ENCODE measurements around the gene PLET1.
A peak's percentile ranks its signal among the peaks of the same experiment; 100 is the strongest.

Gene PLET1

DNA sequence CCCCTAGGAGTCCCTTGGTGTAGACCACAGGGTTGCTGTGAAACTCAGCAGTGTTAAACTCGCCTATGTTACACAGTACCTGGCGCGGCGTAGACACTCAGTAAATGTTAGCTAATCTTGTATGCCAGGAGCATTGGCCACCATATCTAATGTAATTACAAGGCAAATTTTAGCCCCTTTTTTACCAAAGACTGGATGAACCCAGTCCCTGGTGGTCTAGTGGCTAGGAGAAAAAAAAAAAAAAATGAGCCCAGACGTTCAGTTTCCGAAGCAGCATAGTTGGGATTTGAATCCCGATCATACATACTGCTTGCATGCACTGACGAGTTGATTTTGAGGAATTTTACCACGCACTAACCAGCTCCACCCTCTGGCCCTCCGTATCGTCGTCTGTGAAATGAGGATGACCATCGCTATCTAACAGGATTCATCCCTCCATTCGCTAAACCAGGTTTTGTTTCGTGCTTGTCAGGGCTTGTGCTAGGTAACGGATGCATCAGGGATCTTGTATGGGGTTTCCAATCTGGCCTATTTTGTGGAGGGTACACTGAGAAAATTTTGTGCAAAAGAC lies 33.7 kb downstream of the PLET1 start:
- DNase-seq (ENCODE audit: low read depth) = peak; percentile 49
- H3K4me3 ChIP-seq (replicated peaks; ENCODE audit: low read depth, low read length) = peak overlapping the region; percentile 87

DNA sequence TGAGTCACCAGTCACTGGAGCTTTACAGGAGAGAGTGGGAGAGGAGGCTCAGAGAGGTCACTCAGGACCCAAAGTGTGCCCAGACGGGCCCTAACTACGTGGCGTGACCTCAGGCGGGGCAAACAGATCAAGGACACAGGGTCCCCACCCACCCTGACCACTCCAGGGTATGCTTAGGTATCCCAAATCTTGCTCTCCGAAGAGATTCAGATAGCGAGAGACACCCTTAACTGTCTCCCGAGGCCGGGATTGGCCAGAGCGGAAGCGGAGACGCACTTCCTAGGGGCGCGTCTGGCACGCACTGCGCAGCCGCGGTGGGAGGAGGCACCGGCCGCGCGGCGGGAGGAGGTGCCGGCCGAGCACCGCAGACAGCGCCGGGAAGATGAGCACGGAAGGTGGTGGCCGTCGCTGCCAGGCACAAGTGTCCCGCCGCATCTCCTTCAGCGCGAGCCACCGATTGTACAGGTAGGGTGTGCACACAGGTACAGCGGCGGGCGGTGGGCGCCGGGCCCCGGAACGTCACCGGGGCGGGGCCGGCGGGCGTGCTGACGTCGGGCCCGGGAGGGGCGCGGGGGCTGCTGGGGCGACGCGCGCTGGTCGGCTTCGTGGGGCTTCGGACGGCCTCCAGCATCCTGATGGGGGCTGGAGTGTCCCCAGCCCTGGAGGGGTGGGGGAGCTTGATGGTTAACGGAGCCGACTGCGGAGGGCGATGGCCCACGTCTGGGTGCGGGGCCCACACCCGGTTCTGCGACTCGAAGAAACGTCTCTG lies 34.4 kb downstream of the PLET1 start, which contains the start of gene PTS:
TSS of gene PTS (plus strand) at position 367 of the 769 bp plus-strand sequence. CDS start at position 383, 16 bp downstream.
- peak within 1 kb of the TSS; percentile 87 for H3K4me3 ChIP-seq (replicated peaks; ENCODE audit: low read depth, low read length)
- no peak for TF ChIP-seq CTCF (IDR thresholded peaks at IDR 0.05; ENCODE audit: low read length, missing control alignments)
- DNase-seq (ENCODE audit: low read depth) = peak; percentile 87

More for the DNA sequence above, 33.7 kb downstream of the PLET1 start:
- TF ChIP-seq CTCF (IDR thresholded peaks at IDR 0.05; ENCODE audit: low read length, missing control alignments) = no peak

DNA sequence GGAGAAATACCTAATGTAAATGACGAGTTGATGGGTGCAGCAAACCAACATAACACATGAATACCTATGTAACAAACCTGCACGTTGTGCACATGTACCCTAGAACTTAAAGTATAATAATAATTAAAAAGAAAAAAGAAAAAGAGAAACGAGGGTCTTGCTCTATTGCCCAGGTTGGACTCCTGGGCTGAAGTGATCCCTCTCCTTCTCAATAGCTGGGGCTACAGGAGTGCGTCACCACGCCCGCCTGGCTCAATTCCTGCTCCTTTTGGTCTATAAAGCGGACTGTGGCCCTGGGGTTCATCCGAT lies 35.0 kb downstream of the PLET1 start:
- no peak for DNase-seq (ENCODE audit: low read depth)
- H3K4me3 ChIP-seq (replicated peaks; ENCODE audit: low read depth, low read length) = peak overlapping the region; percentile 87
- TF ChIP-seq CTCF (IDR thresholded peaks at IDR 0.05; ENCODE audit: low read length, missing control alignments) = no peak

GRCh38 chr11:112223754-112224532 lies 36.7 kb downstream of the PLET1 start:
- DNase-seq (ENCODE audit: low read depth) = no peak
- no peak for TF ChIP-seq CTCF (IDR thresholded peaks at IDR 0.05; ENCODE audit: low read length, missing control alignments)
- no peak overlapping the region for H3K4me3 ChIP-seq (replicated peaks; ENCODE audit: low read depth, low read length)

GRCh38 chr11:112223121-112223520 lies 37.5 kb downstream of the PLET1 start:
- no peak overlapping the region for H3K4me3 ChIP-seq (replicated peaks; ENCODE audit: low read depth, low read length)
- no peak for TF ChIP-seq CTCF (IDR thresholded peaks at IDR 0.05; ENCODE audit: low read length, missing control alignments)
- no peak for DNase-seq (ENCODE audit: low read depth)

- no peak for TF ChIP-seq CTCF (IDR thresholded peaks at IDR 0.05; ENCODE audit: low read length, missing control alignments)
- no peak for DNase-seq (ENCODE audit: low read depth)
- H3K4me3 ChIP-seq (replicated peaks; ENCODE audit: low read depth, low read length) = no peak overlapping the region
Measured at GRCh38 chr11:112222303-112222702, 38.4 kb downstream of the PLET1 start.

Measured in fibroblast of pulmonary artery (primary cell).